GM23338 (cell line): ENCODE data around the gene ACP5. TPM values are rescaled to one million over a fixed set of nuclear protein-coding genes. Genes with fewer than 3 reads are reported as not detected.

Experiments used
- ATAC-seq: fragments of 200-7000 bp; cut with Tn5 transposase; 3 replicates; pipeline ENCODE4 v1.9.1; 2020
- DNase-seq: peaks from one replicate; pipeline ENCODE4 v3.0.0-alpha.2; 2015; ENCODE audit warnings: low spot score
- H2AFZ ChIP-seq: fragments of 200-600 bp; sonication (generic); 2 replicates; pipeline ENCODE4 v1.8.0; 2016; ENCODE audit warnings: antibody characterized with exemption, mild to moderate bottlenecking, moderate library complexity
- H3F3A ChIP-seq: fragments of 200-600 bp; sonication (generic); replicated peaks from 2 replicates; pipeline ENCODE4 v1.8.0; 2017; ENCODE audit warnings: antibody characterized with exemption, mixed run types, low read depth
- H3K27ac ChIP-seq: fragments of 200-600 bp; sonication (generic); 2 replicates; pipeline ENCODE4 v1.6.1; 2016; ENCODE audit warnings: low read depth
- H3K27me3 ChIP-seq: fragments of 200-600 bp; sonication (generic); 2 replicates; pipeline ENCODE4 v1.8.0; 2016; ENCODE audit warnings: mild to moderate bottlenecking, mixed run types, moderate library complexity; ENCODE audit not compliant: insufficient read depth
- H3K36me3 ChIP-seq: fragments of 200-600 bp; sonication (generic); 2 replicates; pipeline ENCODE4 v1.8.0; 2016; ENCODE audit warnings: mild to moderate bottlenecking; ENCODE audit not compliant: insufficient read depth
- H3K4me1 ChIP-seq: fragments of 200-600 bp; sonication (generic); 2 replicates; pipeline ENCODE4 v1.8.0; 2016; ENCODE audit warnings: mild to moderate bottlenecking, moderate library complexity; ENCODE audit not compliant: insufficient read depth
- H3K4me2 ChIP-seq: fragments of 200-600 bp; sonication (generic); 2 replicates; pipeline ENCODE4 v1.7.1; 2017; ENCODE audit warnings: mixed run types
- H3K4me3 ChIP-seq: fragments of 200-600 bp; sonication (generic); 2 replicates; pipeline ENCODE4 v1.6.1; 2016; ENCODE audit warnings: mixed run types
- H3K79me2 ChIP-seq: fragments of 200-600 bp; sonication (generic); replicated peaks from 2 replicates; pipeline ENCODE4 v1.8.0; 2017; ENCODE audit warnings: mild to moderate bottlenecking; ENCODE audit not compliant: insufficient read depth
- H3K9me2 ChIP-seq: fragments of 200-600 bp; sonication (generic); 2 replicates; pipeline ENCODE4 v1.8.0; 2017; ENCODE audit not compliant: insufficient read depth
- H4K20me1 ChIP-seq: fragments of 200-600 bp; sonication (generic); replicated peaks from 2 replicates; pipeline ENCODE4 v1.8.0; 2017; ENCODE audit warnings: mild to moderate bottlenecking; ENCODE audit not compliant: insufficient read depth
- H3K27ac Mint-ChIP-seq: 2 replicates; pipeline ENCODE4 v1.8.0; 2020; ENCODE audit warnings: inconsistent platforms, mild to moderate bottlenecking, moderate library complexity, mixed read lengths
- H3K27me3 Mint-ChIP-seq: 3 replicates; pipeline ENCODE4 v1.8.0; 2022; ENCODE audit warnings: low read depth, mild to moderate bottlenecking, moderate library complexity, mixed read lengths, inconsistent platforms; ENCODE audit not compliant: insufficient read depth, poor library complexity
- H3K36me3 Mint-ChIP-seq: 3 replicates; pipeline ENCODE4 v1.8.0; 2021; ENCODE audit warnings: low read depth, mild to moderate bottlenecking, inconsistent platforms, moderate library complexity, mixed read lengths
- H3K4me1 Mint-ChIP-seq: 3 replicates; pipeline ENCODE4 v1.8.0; 2020; ENCODE audit warnings: mild to moderate bottlenecking, inconsistent platforms, mixed read lengths
- H3K4me3 Mint-ChIP-seq: 3 replicates; pipeline ENCODE4 v1.8.0; 2021; ENCODE audit warnings: moderate library complexity, mild to moderate bottlenecking, inconsistent platforms, mixed read lengths
- H3K9me3 Mint-ChIP-seq: 3 replicates; pipeline ENCODE4 v1.8.0; 2020; ENCODE audit warnings: moderate library complexity, mild to moderate bottlenecking, inconsistent platforms, mixed read lengths
- CREB1 ChIP-seq: fragments of 250-450 bp; sonication (Bioruptor Pico); IDR thresholded peaks from 2 replicates; pipeline ENCODE4 v1.5.0; 2020; ENCODE audit warnings: low read depth, mild to moderate bottlenecking, moderate library complexity
- EZH2 ChIP-seq: fragments of 200-600 bp; sonication (generic); IDR thresholded peaks from one replicate; pipeline ENCODE4 v1.8.0; 2017; ENCODE audit warnings: antibody characterized with exemption, mild to moderate bottlenecking, low read depth; ENCODE audit not compliant: unreplicated experiment
- EZH2phosphoT487 ChIP-seq: fragments of 200-600 bp; sonication (generic); IDR thresholded peaks from one replicate; pipeline ENCODE4 v1.8.1; 2018; ENCODE audit warnings: antibody characterized with exemption; ENCODE audit not compliant: unreplicated experiment
- NANOG ChIP-seq: IDR thresholded peaks from 2 replicates; pipeline ENCODE4 v1.6.1; 2016; ENCODE audit warnings: antibody characterized with exemption, borderline replicate concordance
- POLR2AphosphoS5 ChIP-seq: IDR thresholded peaks from 2 replicates; pipeline ENCODE4 v1.6.1; 2016; ENCODE audit warnings: antibody characterized with exemption, low read depth
- ZNF114 ChIP-seq: fragments of 250-450 bp; sonication (Bioruptor Pico); IDR thresholded peaks from 2 replicates; pipeline ENCODE4 v1.5.0; 2020; ENCODE audit warnings: mild to moderate bottlenecking, moderate library complexity
- ZNF331 ChIP-seq: fragments of 250-450 bp; sonication (Bioruptor Pico); IDR thresholded peaks from 2 replicates; pipeline ENCODE4 v1.5.0; 2020; ENCODE audit warnings: low read depth, mild to moderate bottlenecking, moderate library complexity
- polyA plus RNA-seq: library from polyadenylated mRNA; unstranded; fragments of >200 nt; fragmentation: Nextera tagmentation; extraction: Ambion mirVana; gene quantifications from 2 replicates; pipeline ENCODE4 v1.2.1, GENCODE V29; 2016
- total RNA-seq: library from RNA; depleted of rRNA; stranded (reverse); fragments of >200 nt; shearing (Covaris generic); gene quantifications from 2 replicates; pipeline ENCODE4 v1.2.3, GENCODE V29; 2014
- TF ChIP-seq, protein P1 (sequence below), 2 experiments: fragments of 200-600 bp in 1 of 2; sonication (generic) in 1 of 2; conservative IDR thresholded peaks; 2 replicates each; pipeline versions ENCODE4 v1.5.1 to v1.6.1; 2016 to 2017; ENCODE audit warnings: antibody characterized with exemption in 2 of 2, low read depth in 2 of 2, mild to moderate bottlenecking in 2 of 2, moderate library complexity in 1 of 2
- TF ChIP-seq, protein P2 (sequence below): IDR thresholded peaks from 2 replicates; pipeline ENCODE4 v1.6.1; 2016; ENCODE audit warnings: antibody characterized with exemption
- TF ChIP-seq, protein P3 (sequence below): IDR thresholded peaks from one replicate; pipeline ENCODE4 v1.6.1; 2018; ENCODE audit warnings: antibody characterized with exemption; ENCODE audit not compliant: unreplicated experiment
- TF ChIP-seq, protein P4 (sequence below): fragments of 250-450 bp; sonication (Bioruptor Pico); IDR thresholded peaks from 2 replicates; pipeline ENCODE4 v1.5.0; 2020; ENCODE audit warnings: mild to moderate bottlenecking, moderate library complexity

Gene ACP5
- total and polyA plus RNA-seq, 2 experiments from 2014 or later, result 6.7 to 12.8 TPM

DNA sequence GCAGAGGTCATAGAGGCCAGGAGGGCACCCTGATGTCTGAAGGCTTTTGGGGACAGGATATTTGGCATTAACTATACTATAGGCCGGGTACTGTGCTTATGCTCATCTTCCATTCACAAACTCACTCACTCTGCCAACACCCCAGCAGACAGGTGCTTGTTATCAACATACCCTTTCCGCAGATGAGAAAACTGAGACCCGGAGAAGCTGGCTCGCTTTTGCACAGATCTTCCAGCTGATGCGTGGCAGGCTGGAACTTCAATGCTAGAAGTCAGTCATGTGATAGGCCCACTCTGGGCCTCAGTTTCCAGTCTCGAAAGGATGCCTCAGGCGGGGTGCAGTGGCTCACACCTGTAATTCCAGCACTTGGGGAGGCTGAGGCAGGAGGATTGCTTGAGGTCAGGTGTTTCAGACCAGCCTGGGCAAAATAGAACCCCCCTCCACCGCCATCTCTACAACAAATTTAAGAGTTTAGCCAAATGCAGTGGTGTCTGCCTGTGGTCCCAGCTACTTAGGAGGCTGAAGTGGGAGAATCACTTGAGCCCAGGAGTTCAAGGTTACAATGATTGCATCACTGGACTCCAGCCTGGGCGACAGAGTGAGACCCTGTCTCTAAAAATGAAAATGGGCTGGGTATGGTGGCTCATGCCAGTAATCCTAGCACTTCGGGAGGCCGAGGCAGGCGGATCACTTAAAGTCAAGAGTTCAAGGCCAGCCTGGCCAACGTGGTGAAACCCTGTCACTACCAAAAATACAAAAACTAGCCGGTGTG is 29.3 kb downstream of the ACP5 start (continued):
- TF ChIP-seq, protein P1, sequence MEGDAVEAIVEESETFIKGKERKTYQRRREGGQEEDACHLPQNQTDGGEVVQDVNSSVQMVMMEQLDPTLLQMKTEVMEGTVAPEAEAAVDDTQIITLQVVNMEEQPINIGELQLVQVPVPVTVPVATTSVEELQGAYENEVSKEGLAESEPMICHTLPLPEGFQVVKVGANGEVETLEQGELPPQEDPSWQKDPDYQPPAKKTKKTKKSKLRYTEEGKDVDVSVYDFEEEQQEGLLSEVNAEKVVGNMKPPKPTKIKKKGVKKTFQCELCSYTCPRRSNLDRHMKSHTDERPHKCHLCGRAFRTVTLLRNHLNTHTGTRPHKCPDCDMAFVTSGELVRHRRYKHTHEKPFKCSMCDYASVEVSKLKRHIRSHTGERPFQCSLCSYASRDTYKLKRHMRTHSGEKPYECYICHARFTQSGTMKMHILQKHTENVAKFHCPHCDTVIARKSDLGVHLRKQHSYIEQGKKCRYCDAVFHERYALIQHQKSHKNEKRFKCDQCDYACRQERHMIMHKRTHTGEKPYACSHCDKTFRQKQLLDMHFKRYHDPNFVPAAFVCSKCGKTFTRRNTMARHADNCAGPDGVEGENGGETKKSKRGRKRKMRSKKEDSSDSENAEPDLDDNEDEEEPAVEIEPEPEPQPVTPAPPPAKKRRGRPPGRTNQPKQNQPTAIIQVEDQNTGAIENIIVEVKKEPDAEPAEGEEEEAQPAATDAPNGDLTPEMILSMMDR (conservative IDR thresholded peaks at IDR 0.05; ENCODE audit: low read depth in 2 of 2), result no peak

DNA sequence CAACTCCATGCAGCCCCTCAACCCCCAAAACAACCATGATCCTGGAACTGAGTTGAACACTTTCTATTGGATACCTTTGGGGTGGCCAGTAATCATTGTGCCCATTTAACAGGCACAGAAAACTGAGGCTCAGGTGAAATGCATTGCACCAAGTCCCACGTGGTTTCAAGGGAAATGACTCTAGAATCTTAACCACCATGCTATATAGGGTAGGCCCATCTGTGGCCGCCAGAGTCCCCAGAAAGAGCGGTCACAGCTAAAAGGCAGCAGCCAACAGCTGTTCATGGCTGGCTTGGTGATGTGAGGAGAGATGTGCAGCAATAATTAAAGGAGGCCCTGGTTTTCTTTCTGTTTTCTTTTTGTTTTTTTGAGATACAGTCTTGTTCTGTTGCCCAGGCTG is 36.2 kb downstream of the ACP5 start:
- ATAC-seq, result no peak
- peaks cover 23% of the 10 kb centered on the region for H3K27me3 Mint-ChIP-seq
- H3K36me3 ChIP-seq, result no peaks in the 10 kb centered on the region
- TF ChIP-seq ZNF331 (CRISPR knock-in tag) (no peak), NANOG (no peak), POLR2AphosphoS5 (no peak), ZNF114 (no peak), CREB1 (CRISPR knock-in tag) (no peak), EZH2phosphoT487 (no peak), EZH2 (no peak)
- TF ChIP-seq, protein P2, sequence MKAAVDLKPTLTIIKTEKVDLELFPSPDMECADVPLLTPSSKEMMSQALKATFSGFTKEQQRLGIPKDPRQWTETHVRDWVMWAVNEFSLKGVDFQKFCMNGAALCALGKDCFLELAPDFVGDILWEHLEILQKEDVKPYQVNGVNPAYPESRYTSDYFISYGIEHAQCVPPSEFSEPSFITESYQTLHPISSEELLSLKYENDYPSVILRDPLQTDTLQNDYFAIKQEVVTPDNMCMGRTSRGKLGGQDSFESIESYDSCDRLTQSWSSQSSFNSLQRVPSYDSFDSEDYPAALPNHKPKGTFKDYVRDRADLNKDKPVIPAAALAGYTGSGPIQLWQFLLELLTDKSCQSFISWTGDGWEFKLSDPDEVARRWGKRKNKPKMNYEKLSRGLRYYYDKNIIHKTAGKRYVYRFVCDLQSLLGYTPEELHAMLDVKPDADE, result no peak
- TF ChIP-seq, protein P3, sequence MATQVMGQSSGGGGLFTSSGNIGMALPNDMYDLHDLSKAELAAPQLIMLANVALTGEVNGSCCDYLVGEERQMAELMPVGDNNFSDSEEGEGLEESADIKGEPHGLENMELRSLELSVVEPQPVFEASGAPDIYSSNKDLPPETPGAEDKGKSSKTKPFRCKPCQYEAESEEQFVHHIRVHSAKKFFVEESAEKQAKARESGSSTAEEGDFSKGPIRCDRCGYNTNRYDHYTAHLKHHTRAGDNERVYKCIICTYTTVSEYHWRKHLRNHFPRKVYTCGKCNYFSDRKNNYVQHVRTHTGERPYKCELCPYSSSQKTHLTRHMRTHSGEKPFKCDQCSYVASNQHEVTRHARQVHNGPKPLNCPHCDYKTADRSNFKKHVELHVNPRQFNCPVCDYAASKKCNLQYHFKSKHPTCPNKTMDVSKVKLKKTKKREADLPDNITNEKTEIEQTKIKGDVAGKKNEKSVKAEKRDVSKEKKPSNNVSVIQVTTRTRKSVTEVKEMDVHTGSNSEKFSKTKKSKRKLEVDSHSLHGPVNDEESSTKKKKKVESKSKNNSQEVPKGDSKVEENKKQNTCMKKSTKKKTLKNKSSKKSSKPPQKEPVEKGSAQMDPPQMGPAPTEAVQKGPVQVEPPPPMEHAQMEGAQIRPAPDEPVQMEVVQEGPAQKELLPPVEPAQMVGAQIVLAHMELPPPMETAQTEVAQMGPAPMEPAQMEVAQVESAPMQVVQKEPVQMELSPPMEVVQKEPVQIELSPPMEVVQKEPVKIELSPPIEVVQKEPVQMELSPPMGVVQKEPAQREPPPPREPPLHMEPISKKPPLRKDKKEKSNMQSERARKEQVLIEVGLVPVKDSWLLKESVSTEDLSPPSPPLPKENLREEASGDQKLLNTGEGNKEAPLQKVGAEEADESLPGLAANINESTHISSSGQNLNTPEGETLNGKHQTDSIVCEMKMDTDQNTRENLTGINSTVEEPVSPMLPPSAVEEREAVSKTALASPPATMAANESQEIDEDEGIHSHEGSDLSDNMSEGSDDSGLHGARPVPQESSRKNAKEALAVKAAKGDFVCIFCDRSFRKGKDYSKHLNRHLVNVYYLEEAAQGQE, result no peak
- TF ChIP-seq, protein P4, sequence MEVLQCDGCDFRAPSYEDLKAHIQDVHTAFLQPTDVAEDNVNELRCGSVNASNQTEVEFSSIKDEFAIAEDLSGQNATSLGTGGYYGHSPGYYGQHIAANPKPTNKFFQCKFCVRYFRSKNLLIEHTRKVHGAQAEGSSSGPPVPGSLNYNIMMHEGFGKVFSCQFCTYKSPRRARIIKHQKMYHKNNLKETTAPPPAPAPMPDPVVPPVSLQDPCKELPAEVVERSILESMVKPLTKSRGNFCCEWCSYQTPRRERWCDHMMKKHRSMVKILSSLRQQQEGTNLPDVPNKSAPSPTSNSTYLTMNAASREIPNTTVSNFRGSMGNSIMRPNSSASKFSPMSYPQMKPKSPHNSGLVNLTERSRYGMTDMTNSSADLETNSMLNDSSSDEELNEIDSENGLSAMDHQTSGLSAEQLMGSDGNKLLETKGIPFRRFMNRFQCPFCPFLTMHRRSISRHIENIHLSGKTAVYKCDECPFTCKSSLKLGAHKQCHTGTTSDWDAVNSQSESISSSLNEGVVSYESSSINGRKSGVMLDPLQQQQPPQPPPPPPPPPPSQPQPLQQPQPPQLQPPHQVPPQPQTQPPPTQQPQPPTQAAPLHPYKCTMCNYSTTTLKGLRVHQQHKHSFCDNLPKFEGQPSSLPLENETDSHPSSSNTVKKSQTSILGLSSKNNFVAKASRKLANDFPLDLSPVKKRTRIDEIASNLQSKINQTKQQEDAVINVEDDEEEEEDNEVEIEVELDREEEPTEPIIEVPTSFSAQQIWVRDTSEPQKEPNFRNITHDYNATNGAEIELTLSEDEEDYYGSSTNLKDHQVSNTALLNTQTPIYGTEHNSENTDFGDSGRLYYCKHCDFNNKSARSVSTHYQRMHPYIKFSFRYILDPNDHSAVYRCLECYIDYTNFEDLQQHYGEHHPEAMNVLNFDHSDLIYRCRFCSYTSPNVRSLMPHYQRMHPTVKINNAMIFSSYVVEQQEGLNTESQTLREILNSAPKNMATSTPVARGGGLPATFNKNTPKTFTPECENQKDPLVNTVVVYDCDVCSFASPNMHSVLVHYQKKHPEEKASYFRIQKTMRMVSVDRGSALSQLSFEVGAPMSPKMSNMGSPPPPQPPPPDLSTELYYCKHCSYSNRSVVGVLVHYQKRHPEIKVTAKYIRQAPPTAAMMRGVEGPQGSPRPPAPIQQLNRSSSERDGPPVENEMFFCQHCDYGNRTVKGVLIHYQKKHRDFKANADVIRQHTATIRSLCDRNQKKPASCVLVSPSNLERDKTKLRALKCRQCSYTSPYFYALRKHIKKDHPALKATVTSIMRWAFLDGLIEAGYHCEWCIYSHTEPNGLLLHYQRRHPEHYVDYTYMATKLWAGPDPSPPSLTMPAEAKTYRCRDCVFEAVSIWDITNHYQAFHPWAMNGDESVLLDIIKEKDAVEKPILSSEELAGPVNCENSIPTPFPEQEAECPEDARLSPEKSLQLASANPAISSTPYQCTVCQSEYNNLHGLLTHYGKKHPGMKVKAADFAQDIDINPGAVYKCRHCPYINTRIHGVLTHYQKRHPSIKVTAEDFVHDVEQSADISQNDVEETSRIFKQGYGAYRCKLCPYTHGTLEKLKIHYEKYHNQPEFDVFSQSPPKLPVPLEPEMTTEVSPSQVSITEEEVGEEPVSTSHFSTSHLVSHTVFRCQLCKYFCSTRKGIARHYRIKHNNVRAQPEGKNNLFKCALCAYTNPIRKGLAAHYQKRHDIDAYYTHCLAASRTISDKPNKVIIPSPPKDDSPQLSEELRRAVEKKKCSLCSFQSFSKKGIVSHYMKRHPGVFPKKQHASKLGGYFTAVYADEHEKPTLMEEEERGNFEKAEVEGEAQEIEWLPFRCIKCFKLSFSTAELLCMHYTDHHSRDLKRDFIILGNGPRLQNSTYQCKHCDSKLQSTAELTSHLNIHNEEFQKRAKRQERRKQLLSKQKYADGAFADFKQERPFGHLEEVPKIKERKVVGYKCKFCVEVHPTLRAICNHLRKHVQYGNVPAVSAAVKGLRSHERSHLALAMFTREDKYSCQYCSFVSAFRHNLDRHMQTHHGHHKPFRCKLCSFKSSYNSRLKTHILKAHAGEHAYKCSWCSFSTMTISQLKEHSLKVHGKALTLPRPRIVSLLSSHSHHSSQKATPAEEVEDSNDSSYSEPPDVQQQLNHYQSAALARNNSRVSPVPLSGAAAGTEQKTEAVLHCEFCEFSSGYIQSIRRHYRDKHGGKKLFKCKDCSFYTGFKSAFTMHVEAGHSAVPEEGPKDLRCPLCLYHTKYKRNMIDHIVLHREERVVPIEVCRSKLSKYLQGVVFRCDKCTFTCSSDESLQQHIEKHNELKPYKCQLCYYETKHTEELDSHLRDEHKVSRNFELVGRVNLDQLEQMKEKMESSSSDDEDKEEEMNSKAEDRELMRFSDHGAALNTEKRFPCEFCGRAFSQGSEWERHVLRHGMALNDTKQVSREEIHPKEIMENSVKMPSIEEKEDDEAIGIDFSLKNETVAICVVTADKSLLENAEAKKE, result no peak

More for the DNA sequence above, 36.2 kb downstream of the ACP5 start:
- no peak overlapping the region for H3K4me3 ChIP-seq
- no peak for DNase-seq
- no peaks in the 10 kb centered on the region for H3K9me2 ChIP-seq
- H3F3A ChIP-seq, result 0 out of 2 replicates have a peak, but pooled peaks cover 9% of the 10 kb centered on the region
- Mint-ChIP-seq H3K36me3 (no peaks in the 10 kb centered on the region), H3K27ac (no peak overlapping the region), H3K4me3 (no peak overlapping the region), H3K9me3 (no peaks in the 10 kb centered on the region), H3K4me1 (peaks cover 19% of the 10 kb centered on the region)
- no peak overlapping the region for H3K4me2 ChIP-seq
- no peak overlapping the region; the same call in 1 of the 2 replicates for H3K27ac ChIP-seq
- H3K27me3 ChIP-seq, result no peaks in the 10 kb centered on the region
- H3K4me1 ChIP-seq, result peaks cover 13% of the 10 kb centered on the region
- no peaks in the 10 kb centered on the region for H4K20me1 ChIP-seq
- no peaks in the 10 kb centered on the region for H3K79me2 ChIP-seq
- H2AFZ ChIP-seq, result no peak overlapping the region
